ENCODE measurements around the gene TMEM213. TPM values are rescaled to one million over a fixed set of nuclear protein-coding genes. Genes with fewer than 3 reads are reported as not detected.

Gene TMEM213
- total RNA-seq, 3 donors from 2014 or later (not counting 1 experiment from before 2014, with no cell fraction given): not detected

GRCh38 chr7:138878051-138878450, 80.3 kb downstream of the TMEM213 start:
- Histone ChIP-seq H3K27me3 (ENCODE audit: control insufficient read depth, insufficient read depth, low read length) (no peaks in the 10 kb centered on the region), H3K36me3 (ENCODE audit: control insufficient read depth, insufficient read depth, low read length) (no peaks in the 10 kb centered on the region), H3K9me3 (ENCODE audit: control insufficient read depth, insufficient read depth, low read length) (no peaks in the 10 kb centered on the region), H3K4me3 (ENCODE audit: low read length) (no peak overlapping the region), H3K4me1 (ENCODE audit: control insufficient read depth, insufficient read depth, low read length) (peaks cover 12% of the 10 kb centered on the region), H3K27ac (ENCODE audit: low read length) (no peak overlapping the region)
- H3K9me3 Mint-ChIP-seq: no peaks in the 10 kb centered on the region
- WGBS (ENCODE audit: insufficient coverage): 95% methylated on average over 7 of the region's 7 CpGs
- H3K4me3 Mint-ChIP-seq: no peak overlapping the region
- peaks cover 0 to 9% of the 10 kb centered on the region in 2 donors for H3K27me3 Mint-ChIP-seq (ENCODE audit: low read depth in 2 of 2)
- no peak for DNase-seq
- H3K27ac Mint-ChIP-seq: no peak overlapping the region
- TF ChIP-seq CTCF (IDR thresholded peaks at IDR 0.05): no peak
- no peak for ATAC-seq
- H3K36me3 Mint-ChIP-seq: no peaks in the 10 kb centered on the region
- H3K4me1 Mint-ChIP-seq: peaks cover 9 to 14% of the 10 kb centered on the region in 2 donors
- intact Hi-C loops (cut with micrococcal nuclease): no loop called here

DNA sequence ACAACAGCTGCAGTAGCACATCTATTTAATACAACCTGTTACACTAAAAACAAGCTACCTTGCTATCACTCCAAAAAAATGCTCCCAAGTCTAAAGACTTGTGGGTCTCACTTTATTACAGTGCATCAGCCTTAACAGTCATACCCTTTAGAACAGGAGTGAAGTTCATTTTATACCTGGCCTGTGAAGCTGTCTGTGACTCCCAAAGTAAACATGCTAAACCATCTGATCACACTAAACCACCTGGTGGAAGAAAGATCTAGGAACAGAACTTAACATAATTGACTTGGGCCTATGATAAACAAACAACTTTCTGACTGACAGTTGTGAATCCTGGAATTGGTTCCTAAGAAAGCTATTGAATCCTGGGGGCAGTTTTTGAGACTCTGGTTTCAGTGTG, 81.1 kb downstream of the TMEM213 start:
- peaks cover 9 to 14% of the 10 kb centered on the region in 2 donors for H3K4me1 Mint-ChIP-seq
- no peak for TF ChIP-seq CTCF (IDR thresholded peaks at IDR 0.05)
- DNase-seq (no peak), ATAC-seq (no peak)
- H3K9me3 Mint-ChIP-seq: no peaks in the 10 kb centered on the region
- Histone ChIP-seq H3K4me1 (ENCODE audit: control insufficient read depth, insufficient read depth, low read length) (peaks cover 12% of the 10 kb centered on the region), H3K9me3 (ENCODE audit: control insufficient read depth, insufficient read depth, low read length) (no peaks in the 10 kb centered on the region), H3K27me3 (ENCODE audit: control insufficient read depth, insufficient read depth, low read length) (no peaks in the 10 kb centered on the region), H3K4me3 (ENCODE audit: low read length) (no peak overlapping the region), H3K36me3 (ENCODE audit: control insufficient read depth, insufficient read depth, low read length) (no peaks in the 10 kb centered on the region), H3K27ac (ENCODE audit: low read length) (no peak overlapping the region)
- intact Hi-C loops (cut with micrococcal nuclease): no loop called here
- no peaks in the 10 kb centered on the region for H3K36me3 Mint-ChIP-seq
- peaks cover 0 to 9% of the 10 kb centered on the region in 2 donors for H3K27me3 Mint-ChIP-seq (ENCODE audit: low read depth in 2 of 2)
- no peak overlapping the region for H3K4me3 Mint-ChIP-seq
- no peak overlapping the region for H3K27ac Mint-ChIP-seq

GRCh38 chr7:138879356-138879755, 81.6 kb downstream of the TMEM213 start:
- no peak overlapping the region for H3K4me3 ChIP-seq (ENCODE audit: low read length)
- no peaks in the 10 kb centered on the region for H3K9me3 ChIP-seq (ENCODE audit: control insufficient read depth, insufficient read depth, low read length)
- Mint-ChIP-seq H3K4me3 (no peak overlapping the region), H3K36me3 (no peaks in the 10 kb centered on the region), H3K27ac (no peak overlapping the region), H3K4me1 (peaks cover 9 to 14% of the 10 kb centered on the region in 2 donors), H3K9me3 (no peaks in the 10 kb centered on the region), H3K27me3 (ENCODE audit: low read depth in 2 of 2) (peaks cover 0 to 9% of the 10 kb centered on the region in 2 donors)
- peaks cover 12% of the 10 kb centered on the region for H3K4me1 ChIP-seq (ENCODE audit: control insufficient read depth, insufficient read depth, low read length)
- no peaks in the 10 kb centered on the region for H3K36me3 ChIP-seq (ENCODE audit: control insufficient read depth, insufficient read depth, low read length)
- WGBS (ENCODE audit: insufficient coverage): 95% methylated on average over 10 of the region's 10 CpGs
- DNase-seq (no peak), ATAC-seq (no peak)
- no peak for TF ChIP-seq CTCF (IDR thresholded peaks at IDR 0.05)
- intact Hi-C loops (cut with micrococcal nuclease): no loop called here
- H3K27ac ChIP-seq (ENCODE audit: low read length): no peak overlapping the region
- H3K27me3 ChIP-seq (ENCODE audit: control insufficient read depth, insufficient read depth, low read length): no peaks in the 10 kb centered on the region

DNA sequence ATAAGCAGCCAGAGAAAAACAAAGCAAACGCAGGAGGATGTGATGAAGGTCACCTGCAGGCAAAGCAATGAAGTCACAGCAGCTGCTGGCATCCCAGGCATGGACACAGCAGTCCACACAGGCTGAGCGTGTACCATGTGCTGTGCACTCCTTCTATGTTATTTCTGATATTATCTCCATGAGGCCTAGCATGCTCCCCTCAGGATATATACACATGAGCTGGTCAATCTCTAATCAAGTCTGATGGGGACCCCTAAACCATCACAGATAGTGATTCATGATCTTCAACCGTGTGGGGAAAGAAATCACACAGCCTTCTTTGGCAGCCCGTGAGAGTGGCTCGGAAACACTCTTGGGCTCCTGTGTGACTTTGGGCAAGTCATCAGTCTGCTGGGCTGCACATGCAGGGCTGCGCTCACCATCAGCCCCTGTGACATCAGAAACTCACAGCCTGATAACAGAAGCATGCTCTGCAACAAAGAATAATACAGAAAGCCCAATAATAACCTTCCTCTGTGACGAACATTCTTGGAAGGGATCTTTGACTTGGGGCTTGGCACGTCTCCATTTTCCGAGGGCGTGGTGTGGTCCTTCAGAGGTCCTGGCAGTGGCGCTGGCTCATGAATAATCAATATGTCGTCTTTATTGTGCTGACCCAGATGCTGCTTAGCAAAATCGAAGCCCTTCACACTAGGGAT, 83.2 kb downstream of the TMEM213 start:
- no peak for ATAC-seq
- Mint-ChIP-seq H3K27me3 (ENCODE audit: low read depth in 2 of 2) (peaks cover 0 to 9% of the 10 kb centered on the region in 2 donors), H3K4me1 (peaks cover 4 to 5% of the 10 kb centered on the region in 2 donors), H3K36me3 (no peaks in the 10 kb centered on the region), H3K4me3 (no peak overlapping the region), H3K9me3 (no peaks in the 10 kb centered on the region), H3K27ac (no peak overlapping the region)
- H3K27ac ChIP-seq (ENCODE audit: low read length): no peak overlapping the region
- intact Hi-C loops (cut with micrococcal nuclease): no loop called here
- no peak overlapping the region for H3K4me3 ChIP-seq (ENCODE audit: low read length)
- no peaks in the 10 kb centered on the region for H3K27me3 ChIP-seq (ENCODE audit: control insufficient read depth, insufficient read depth, low read length)
- H3K9me3 ChIP-seq (ENCODE audit: control insufficient read depth, insufficient read depth, low read length): no peaks in the 10 kb centered on the region
- H3K36me3 ChIP-seq (ENCODE audit: control insufficient read depth, insufficient read depth, low read length): no peaks in the 10 kb centered on the region
- no peak for TF ChIP-seq CTCF (IDR thresholded peaks at IDR 0.05)
- 90% methylated on average over 13 of the region's 13 CpGs for WGBS (ENCODE audit: insufficient coverage)
- no peak for DNase-seq
- H3K4me1 ChIP-seq (ENCODE audit: control insufficient read depth, insufficient read depth, low read length): peaks cover 5% of the 10 kb centered on the region

All from natural killer cell (primary cell).